Panc1 (cell line): ENCODE data around the gene TMUB2.
"Not testable (repeated sequence)": the region's sequence is repeated elsewhere in the genome, so short reads cannot be mapped to it uniquely, and the experiment has no call there.

ENCODE experiments used
- CTCF ChIP-seq: fragments of 450-650 bp; IDR thresholded peaks from 2 replicates; pipeline ENCODE4 v1.5.1; 2017; ENCODE audit warnings: mild to moderate bottlenecking
- POLR2AphosphoS5 ChIP-seq: IDR thresholded peaks from 2 replicates; pipeline ENCODE4 v1.6.1; 2012; ENCODE audit warnings: mild to moderate bottlenecking, low read depth, low read length, moderate library complexity

- not testable (repeated sequence) for TF ChIP-seq CTCF, POLR2AphosphoS5
These were observed 42.9 kb upstream of the TMUB2 start for GRCh38 chr17:44143921-44144320.
